HG03139 (cell line): ENCODE data around the gene KCNAB1.
A peak's percentile ranks its signal among the peaks of the same experiment; 100 is the strongest.

Experiments
- ATAC-seq: cut with Tn5 transposase; IDR thresholded peaks from one replicate; pipeline ENCODE4 v1.9.1; 2021; ENCODE audit not compliant: unreplicated experiment

Gene KCNAB1

DNA sequence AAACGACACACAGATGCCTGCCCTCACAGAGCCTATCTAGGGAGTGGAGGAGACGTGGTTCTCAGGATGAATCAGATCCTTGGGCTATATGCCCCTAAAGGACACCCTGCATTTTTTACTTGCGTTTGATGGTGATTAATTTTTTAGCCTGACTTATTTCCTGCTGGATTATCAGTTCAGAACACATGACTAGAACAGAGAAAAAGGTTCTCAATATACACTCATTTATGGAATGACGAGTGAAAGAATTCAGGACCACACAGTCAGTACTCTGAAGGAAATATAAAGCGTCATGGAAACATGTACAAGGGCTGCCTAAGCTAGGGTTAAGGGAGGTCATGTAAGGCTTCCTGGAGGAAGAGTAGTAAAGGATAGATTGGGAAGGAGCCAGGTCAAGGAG is 312.8 kb downstream of the KCNAB1 start:
- ATAC-seq, result no peak

- no peak for ATAC-seq
Observed at GRCh38 chr3:156433910-156434309, 313.5 kb downstream of the KCNAB1 start.

DNA sequence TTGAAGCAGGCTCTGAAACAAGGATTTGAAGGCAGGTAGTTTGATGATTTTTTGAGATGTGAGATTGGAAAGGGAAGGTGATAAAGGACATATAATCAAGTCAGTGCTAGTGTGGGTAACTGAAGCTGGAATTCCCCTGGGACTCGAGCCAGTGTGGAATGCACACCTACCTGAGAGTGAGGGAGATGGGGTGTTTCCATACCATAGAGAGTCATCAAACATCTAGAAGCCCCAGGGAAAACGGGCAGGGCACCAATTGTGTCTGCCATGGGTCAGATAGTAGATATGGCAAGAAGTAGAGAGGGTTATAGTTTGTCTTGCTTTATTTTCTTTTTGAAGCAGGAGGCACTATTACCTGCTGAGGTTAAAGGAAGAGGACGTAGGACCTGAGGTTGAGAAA is 314.5 kb downstream of the KCNAB1 start:
- ATAC-seq, result no peak

- ATAC-seq, result no peak
Observed at GRCh38 chr3:156443079-156443478, 322.7 kb downstream of the KCNAB1 start.

DNA sequence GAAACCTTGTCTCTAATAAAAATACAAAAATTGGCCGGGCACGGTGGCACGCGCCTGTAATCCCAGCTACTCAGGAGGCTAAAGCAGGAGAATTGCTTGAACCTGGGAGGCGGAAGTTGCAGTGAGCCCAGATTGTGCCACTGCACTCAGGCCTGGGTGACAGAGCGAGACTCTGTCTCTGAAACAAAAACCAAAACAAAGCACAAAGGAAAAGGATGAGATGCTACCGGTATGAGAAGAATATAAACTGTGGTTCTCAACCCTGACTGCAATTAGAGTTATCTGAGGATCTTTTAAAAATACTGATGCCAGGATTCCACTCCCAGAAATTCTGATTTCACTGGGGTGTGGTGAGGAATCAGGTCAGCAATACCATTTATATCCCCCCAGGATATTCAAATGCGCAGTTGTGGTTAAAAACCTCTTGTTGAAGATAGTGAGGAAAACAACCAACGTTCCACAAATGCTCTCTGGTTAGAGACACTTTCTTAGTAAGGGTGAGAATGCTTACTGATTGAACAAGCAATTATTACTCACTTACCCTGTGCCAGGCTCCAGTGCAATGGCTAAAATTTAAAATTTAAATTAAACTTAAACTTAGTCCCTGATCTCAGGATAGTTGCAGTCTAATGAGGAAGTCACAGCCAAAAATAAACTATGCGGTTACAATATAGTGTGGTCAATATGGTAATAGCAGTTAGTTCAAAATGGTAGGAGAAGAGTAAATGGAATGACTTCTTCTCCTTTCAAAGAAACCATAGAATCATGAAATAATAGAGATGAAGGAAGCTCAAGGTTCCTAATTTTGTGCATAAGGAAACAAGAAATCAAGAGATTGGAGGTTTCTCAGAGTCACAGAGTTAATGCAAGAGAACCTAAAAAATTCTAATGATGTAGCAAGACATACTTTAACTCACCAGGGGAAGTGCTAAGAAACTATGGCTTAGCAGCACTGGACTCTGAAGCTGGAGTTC is 325.0 kb downstream of the KCNAB1 start:
- no peak for ATAC-seq

DNA sequence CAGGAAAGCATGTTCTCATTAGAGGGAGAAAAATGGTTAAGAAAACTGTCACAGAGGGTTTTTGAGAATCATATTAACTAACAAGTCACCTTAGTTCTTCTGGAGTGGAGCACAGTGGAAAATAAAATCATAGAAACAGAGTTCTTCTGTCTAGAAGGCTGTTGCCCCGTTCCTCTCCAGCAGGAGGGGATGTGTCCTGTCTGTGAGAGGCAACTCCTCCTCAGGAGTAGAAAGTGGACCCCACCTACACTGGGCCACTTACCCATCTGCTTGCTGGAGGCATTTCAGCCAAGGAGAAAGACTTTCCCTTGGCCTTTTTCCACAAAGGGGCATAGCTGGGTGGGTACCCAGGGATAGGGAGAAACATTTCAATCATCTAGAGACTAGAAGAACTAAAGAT is 327.9 kb downstream of the KCNAB1 start:
- peak; percentile 84 for ATAC-seq

GRCh38 chr3:156449710-156450574 is 329.6 kb downstream of the KCNAB1 start:
- ATAC-seq, result no peak

GRCh38 chr3:156455839-156456238 is 335.5 kb downstream of the KCNAB1 start:
- ATAC-seq, result no peak

DNA sequence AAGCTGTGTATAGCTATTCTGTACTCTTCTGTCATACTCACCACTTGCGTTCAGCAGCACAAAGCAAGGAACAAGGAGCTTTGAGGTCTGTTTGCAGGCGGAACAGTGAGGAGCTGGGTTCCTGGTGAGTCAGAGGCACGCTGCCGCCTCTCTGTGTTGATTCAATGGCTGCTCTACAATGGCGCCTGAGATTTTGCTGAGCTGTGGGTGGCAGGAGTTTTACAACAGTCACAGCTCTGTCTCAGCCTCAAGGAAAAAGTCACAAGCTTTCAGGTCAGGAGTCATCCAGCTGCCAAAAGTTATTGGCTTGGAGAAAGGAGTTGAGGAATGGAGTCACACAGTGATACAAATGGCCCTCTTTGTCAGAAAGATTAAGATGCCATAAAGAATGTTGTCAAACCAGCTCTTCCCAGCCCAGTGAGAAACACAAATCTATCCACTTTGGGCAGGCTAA is 336.4 kb downstream of the KCNAB1 start:
- no peak for ATAC-seq

- ATAC-seq, result no peak
Observed at GRCh38 chr3:156459434-156459833, 339.1 kb downstream of the KCNAB1 start.

DNA sequence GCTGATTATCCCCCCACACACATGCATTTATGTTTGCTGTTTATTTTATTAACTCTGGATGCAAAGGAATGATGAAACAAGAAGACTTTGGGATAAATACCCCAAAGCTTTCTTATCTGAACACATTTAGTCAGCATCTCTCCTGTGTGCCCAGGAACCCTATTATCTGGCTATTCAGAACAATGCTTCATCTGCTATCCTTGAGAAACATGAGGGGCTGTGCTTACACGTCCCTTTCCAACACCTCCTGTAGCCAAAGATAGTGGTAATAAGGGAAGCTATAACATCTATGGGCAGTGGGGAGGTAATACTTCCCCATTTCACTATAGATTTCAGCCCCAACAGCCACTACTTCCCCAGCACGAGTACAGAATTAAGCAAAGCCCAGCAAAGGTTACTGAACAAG is 339.8 kb downstream of the KCNAB1 start:
- ATAC-seq, result peak; percentile 60

DNA sequence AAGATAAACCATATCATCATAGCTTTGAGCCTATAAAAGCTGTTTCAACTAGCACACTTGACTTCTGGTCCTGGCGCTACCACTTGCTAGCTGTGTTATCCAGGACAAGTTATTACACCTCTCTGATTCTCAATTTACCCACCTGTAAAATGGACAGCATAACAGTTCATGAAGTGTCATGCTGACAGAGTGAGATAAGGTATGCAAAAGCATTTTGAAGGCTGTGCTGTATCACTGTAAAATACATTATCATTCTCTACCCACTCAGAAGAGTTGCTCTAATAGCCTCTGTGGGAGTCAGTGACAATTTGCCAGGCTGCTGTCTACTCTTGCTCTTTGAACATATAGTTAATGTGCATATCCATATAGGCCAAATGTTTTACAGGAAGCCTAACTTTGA is 341.5 kb downstream of the KCNAB1 start:
- no peak for ATAC-seq

DNA sequence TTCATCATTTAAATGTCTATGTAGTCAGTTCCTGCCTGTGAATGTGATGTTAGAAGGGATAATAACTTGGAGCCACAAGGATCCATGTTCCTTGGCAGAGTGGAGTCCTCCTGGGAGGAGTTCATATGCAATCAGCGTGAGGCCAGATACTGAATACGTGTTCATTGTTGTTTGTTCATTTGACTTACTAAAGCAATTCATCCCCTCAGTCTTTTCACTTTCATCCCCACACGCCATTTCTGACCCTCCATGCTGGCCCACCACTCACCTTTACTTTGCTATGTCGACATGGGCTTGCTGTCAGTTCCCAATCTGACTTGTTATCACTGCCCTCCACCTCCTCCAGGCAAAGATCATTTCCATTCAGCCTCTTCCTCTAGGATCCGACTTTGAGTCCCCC is 342.7 kb downstream of the KCNAB1 start:
- no peak for ATAC-seq

DNA sequence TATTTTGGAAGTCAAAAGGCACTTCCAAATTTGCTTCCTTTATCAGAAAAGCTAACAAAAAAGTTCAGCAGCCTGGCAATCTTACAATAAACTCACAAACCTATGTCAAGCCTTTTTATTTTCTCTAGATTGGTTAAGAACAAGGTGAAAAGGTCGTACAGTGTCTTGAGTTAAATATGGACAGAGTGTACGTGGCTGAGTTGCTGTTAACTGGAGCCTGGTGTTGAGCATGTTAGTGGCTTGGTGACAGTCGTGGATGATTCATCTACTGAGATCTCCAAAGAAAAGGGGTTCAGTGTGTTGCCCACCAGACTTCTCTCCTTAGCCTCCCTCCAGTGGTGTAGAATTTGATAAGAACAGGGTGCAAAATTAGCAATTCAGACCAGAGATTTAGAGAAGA is 344.8 kb downstream of the KCNAB1 start:
- ATAC-seq, result no peak

DNA sequence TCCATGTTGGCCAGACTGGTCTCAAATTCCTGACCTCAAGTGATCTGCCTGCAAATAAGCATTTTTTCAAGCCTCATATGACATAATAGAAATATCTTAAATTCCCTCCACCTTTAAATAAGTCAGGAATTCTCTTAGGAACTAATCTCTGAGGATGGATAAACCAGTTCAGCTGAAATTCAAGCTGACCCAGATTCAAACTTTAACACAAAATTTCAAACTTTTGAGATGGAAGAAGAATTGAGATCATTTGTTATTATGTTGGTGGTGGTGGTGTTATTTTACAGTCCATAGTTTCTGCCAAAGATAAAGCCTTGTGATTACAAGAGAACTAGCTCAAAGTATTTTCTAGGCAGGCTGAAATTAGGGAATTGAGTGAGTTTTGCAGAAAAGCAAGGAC is 349.1 kb downstream of the KCNAB1 start:
- ATAC-seq, result no peak

- ATAC-seq, result no peak
Observed at GRCh38 chr3:156471431-156471830, 351.1 kb downstream of the KCNAB1 start.

GRCh38 chr3:156472150-156472549 is 351.8 kb downstream of the KCNAB1 start:
- ATAC-seq, result no peak

GRCh38 chr3:156472684-156473083 is 352.3 kb downstream of the KCNAB1 start:
- ATAC-seq, result no peak

DNA sequence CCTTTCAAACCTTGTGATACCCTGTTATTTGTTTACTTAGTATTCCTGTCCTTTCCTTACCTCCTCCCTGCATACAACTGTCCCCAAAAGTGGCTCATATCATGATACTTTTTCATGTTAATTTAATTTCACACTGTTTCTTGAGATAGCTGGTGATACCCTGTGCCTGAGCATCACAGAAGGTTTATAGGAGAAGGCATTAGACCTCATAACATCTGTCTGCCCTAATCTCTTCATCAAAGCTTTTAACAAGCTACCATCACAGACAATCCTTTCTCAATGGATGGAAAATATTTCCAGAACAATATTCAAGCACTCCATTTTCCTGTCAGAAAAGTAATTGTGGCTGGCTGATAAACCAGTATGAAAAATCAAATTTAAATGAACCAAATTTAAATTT is 353.0 kb downstream of the KCNAB1 start:
- ATAC-seq, result no peak

- ATAC-seq, result no peak
Observed at GRCh38 chr3:156474560-156475389, 354.4 kb downstream of the KCNAB1 start.

- no peak for ATAC-seq
Observed at GRCh38 chr3:156477323-156477722, 356.9 kb downstream of the KCNAB1 start.
